Tibial nerve (tissue), 3 donors: Measurements from ENCODE around the gene DIP2C.

ENCODE experiments used
- POLR2A ChIP-seq, 2 donors: fragments of 450-650 bp; IDR thresholded peaks; one replicate each; pipeline ENCODE4 v1.6.1; 2017; ENCODE audit warnings: antibody characterized with exemption in 2 of 2, mild to moderate bottlenecking in 2 of 2, moderate library complexity in 2 of 2
- TF ChIP-seq, protein P1 (sequence below), 5 experiments: fragments of 200-600 bp in 3 of 5; fragments of 450-650 bp in 2 of 5; sonication (generic) in 3 of 5; IDR thresholded peaks; one replicate each; pipeline ENCODE4 v1.5.1; 2016 to 2019; ENCODE audit warnings: antibody characterized with exemption in 5 of 5, mild to moderate bottlenecking in 3 of 5, moderate library complexity in 2 of 5

DNA sequence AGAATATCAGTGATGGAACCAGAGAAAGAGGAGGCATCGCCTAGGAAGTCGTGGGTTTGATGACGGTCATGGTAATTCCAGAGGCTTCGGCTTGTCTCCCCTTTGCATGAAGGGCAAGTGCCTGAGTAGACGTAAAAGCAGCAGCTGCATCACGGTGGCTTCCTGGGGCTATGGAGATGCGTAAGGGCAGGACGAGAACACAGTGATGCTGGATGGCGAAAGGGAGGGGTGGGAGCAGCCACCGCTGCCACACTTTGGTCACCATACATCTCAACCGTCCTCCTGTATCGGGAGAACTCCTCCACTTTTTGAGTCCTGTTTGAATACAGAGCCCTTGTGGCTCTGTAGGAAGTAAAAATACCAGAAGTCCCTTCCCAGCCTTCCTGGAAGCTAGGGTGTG lies 371.5 kb downstream of the DIP2C start:
- TF ChIP-seq, protein P1, sequence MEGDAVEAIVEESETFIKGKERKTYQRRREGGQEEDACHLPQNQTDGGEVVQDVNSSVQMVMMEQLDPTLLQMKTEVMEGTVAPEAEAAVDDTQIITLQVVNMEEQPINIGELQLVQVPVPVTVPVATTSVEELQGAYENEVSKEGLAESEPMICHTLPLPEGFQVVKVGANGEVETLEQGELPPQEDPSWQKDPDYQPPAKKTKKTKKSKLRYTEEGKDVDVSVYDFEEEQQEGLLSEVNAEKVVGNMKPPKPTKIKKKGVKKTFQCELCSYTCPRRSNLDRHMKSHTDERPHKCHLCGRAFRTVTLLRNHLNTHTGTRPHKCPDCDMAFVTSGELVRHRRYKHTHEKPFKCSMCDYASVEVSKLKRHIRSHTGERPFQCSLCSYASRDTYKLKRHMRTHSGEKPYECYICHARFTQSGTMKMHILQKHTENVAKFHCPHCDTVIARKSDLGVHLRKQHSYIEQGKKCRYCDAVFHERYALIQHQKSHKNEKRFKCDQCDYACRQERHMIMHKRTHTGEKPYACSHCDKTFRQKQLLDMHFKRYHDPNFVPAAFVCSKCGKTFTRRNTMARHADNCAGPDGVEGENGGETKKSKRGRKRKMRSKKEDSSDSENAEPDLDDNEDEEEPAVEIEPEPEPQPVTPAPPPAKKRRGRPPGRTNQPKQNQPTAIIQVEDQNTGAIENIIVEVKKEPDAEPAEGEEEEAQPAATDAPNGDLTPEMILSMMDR (IDR thresholded peaks at IDR 0.05) = no peak
- TF ChIP-seq POLR2A (IDR thresholded peaks at IDR 0.05) = no peak
